SU-DHL-6 (cell line): ENCODE measurements around the gene NAV3.

Source experiments
- H2AFZ ChIP-seq: fragments of 200-600 bp; sonication (generic); 2 replicates; pipeline ENCODE4 v1.6.1; 2014; ENCODE audit warnings: low read depth, mild to moderate bottlenecking, moderate library complexity, mixed read lengths, antibody characterized with exemption, low read length; ENCODE audit not compliant: severe bottlenecking
- H3F3A ChIP-seq: fragments of 200-600 bp; shearing (Covaris generic); 2 replicates; pipeline ENCODE4 v1.6.0; 2016; ENCODE audit warnings: antibody characterized with exemption, mild to moderate bottlenecking; ENCODE audit not compliant: insufficient read depth
- H3K27ac ChIP-seq: fragments of 200-600 bp; sonication (generic); 2 replicates; pipeline ENCODE4 v1.5.1; 2016; ENCODE audit warnings: low read depth, mild to moderate bottlenecking, low read length, moderate library complexity, mixed read lengths
- H3K27me3 ChIP-seq: fragments of 200-600 bp; sonication (generic), shearing (Covaris generic); 2 replicates; pipeline ENCODE4 v1.6.0; 2014; ENCODE audit warnings: mild to moderate bottlenecking, low read length
- H3K36me3 ChIP-seq: fragments of 200-600 bp; sonication (generic); 2 replicates; pipeline ENCODE4 v1.6.1; 2014; ENCODE audit warnings: mild to moderate bottlenecking, low read length, mixed read lengths
- H3K4me2 ChIP-seq: fragments of 300-600, 200-600 bp; shearing (Covaris generic), sonication (generic); 2 replicates; pipeline ENCODE4 v1.6.0; 2014; ENCODE audit warnings: low read length, low read depth, mild to moderate bottlenecking; ENCODE audit not compliant: poor library complexity, severe bottlenecking
- H3K4me3 ChIP-seq: fragments of 200-600 bp; sonication (generic); 2 replicates; pipeline ENCODE4 v1.5.1; 2014; ENCODE audit warnings: antibody characterized with exemption, low read length, mild to moderate bottlenecking, mixed read lengths; ENCODE audit not compliant: insufficient read depth, poor library complexity, severe bottlenecking
- H3K79me2 ChIP-seq: fragments of 200-600 bp; sonication (generic); 2 replicates; pipeline ENCODE4 v1.6.1; 2014; ENCODE audit warnings: mild to moderate bottlenecking, low read length, moderate library complexity; ENCODE audit not compliant: insufficient read depth
- H3K9ac ChIP-seq: fragments of 200-600 bp; sonication (generic); 2 replicates; pipeline ENCODE4 v1.7.0; 2014; ENCODE audit warnings: mild to moderate bottlenecking, low read length
- H3K9me2 ChIP-seq: fragments of 200-600 bp; sonication (generic); replicated peaks from 2 replicates; pipeline ENCODE4 v1.6.1; 2014; ENCODE audit warnings: low read length; ENCODE audit not compliant: insufficient read depth
- H3K9me3 ChIP-seq: fragments of 200-600 bp; sonication (generic); 2 replicates; pipeline ENCODE4 v1.6.1; 2014; ENCODE audit warnings: low read length, mixed read lengths; ENCODE audit not compliant: insufficient read depth
- H4K20me1 ChIP-seq: fragments of 200-600 bp; sonication (generic); 2 replicates; pipeline ENCODE4 v1.6.1; 2014; ENCODE audit warnings: low read depth, mild to moderate bottlenecking, antibody characterized with exemption, low read length, moderate library complexity, mixed read lengths
- EZH2phosphoT487 ChIP-seq: fragments of 200-600 bp; sonication (generic), shearing (Covaris generic); conservative IDR thresholded peaks from 2 replicates; pipeline ENCODE4 v1.6.1; 2018; ENCODE audit warnings: mild to moderate bottlenecking, antibody characterized with exemption, low read length, moderate library complexity, mixed read lengths
- TF ChIP-seq, protein P1 (sequence below): fragments of 200-600 bp; sonication (generic); IDR thresholded peaks from one replicate; pipeline ENCODE4 v1.5.1; 2017; ENCODE audit warnings: antibody characterized with exemption, mild to moderate bottlenecking, low read length, moderate library complexity; ENCODE audit not compliant: insufficient read depth, poor library complexity, severe bottlenecking

Gene NAV3

DNA sequence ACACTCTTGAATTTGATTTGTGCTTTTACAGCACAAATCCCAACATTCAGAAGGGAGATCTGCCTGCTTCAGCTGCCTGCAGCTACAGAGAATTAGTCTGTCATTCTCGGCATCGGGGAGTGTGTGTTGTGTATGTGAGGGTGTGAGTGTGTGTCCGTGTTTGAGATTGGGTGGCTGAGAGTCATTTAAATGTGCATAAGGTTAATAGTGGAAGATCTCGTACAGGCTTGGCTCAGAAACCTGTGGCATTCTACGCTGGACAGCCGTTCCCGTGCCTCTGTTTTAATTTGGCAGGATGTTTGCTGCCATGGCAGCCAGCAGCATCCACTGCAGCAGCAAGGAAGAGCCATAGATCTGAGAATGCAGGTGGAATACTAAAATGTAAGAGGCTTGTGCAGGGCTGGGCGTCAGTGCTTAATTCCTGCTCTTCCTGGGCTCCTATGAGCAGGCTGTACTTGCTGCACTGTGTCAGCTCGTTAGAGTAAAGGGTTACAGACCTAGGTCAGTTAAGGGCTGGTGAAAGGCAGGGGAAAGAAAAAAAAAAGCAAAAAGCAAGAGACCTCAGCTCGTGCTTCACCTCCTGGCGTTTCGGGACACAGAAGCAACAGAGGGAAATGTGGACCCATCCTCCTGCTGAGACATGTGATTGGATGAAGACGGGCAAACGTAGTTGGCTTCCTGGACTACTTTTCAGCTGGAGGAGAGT, 205.4 kb downstream of the NAV3 start:
- H3K9ac ChIP-seq: no peak overlapping the region
- no peak overlapping the region for H3K4me2 ChIP-seq
- H3K79me2 ChIP-seq: no peaks in the 10 kb centered on the region
- no peaks in the 10 kb centered on the region for H3F3A ChIP-seq
- TF ChIP-seq EZH2phosphoT487: no peak
- TF ChIP-seq, protein P1, sequence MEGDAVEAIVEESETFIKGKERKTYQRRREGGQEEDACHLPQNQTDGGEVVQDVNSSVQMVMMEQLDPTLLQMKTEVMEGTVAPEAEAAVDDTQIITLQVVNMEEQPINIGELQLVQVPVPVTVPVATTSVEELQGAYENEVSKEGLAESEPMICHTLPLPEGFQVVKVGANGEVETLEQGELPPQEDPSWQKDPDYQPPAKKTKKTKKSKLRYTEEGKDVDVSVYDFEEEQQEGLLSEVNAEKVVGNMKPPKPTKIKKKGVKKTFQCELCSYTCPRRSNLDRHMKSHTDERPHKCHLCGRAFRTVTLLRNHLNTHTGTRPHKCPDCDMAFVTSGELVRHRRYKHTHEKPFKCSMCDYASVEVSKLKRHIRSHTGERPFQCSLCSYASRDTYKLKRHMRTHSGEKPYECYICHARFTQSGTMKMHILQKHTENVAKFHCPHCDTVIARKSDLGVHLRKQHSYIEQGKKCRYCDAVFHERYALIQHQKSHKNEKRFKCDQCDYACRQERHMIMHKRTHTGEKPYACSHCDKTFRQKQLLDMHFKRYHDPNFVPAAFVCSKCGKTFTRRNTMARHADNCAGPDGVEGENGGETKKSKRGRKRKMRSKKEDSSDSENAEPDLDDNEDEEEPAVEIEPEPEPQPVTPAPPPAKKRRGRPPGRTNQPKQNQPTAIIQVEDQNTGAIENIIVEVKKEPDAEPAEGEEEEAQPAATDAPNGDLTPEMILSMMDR: no peak
- no peaks in the 10 kb centered on the region for H4K20me1 ChIP-seq
- no peaks in the 10 kb centered on the region; the same call in 1 of the 2 replicates for H3K27me3 ChIP-seq
- no peaks in the 10 kb centered on the region for H3K9me3 ChIP-seq
- no peak overlapping the region for H3K27ac ChIP-seq
- no peaks in the 10 kb centered on the region for H3K36me3 ChIP-seq
- no peak overlapping the region for H2AFZ ChIP-seq
- no peak overlapping the region for H3K4me3 ChIP-seq
- H3K9me2 ChIP-seq: no peaks in the 10 kb centered on the region

DNA sequence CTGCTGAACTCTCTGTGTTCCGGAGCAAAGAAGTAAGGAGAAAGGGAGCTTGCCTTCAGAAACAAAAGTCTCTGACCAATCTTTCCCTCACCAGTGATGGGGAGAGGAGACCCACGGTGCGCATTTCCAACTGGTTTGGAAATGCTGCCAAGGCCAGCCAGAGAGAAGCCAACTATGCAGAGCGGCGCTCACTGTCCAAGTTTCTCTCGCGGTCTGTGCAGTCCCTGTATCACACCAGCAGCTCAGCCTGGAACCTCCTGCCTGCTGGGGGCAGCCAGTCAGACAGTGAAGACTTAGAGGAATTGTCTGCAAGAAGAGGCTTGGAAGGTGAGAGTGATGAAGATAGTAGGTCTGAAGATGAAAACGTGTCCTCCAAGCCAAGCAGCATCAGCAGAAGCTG, 206.2 kb downstream of the NAV3 start:
- H3K27ac ChIP-seq: no peak overlapping the region
- H3K36me3 ChIP-seq: no peaks in the 10 kb centered on the region
- H2AFZ ChIP-seq: no peak overlapping the region
- H3K9me2 ChIP-seq: no peaks in the 10 kb centered on the region
- no peak overlapping the region for H3K4me2 ChIP-seq
- TF ChIP-seq, protein P1: no peak
- no peak for TF ChIP-seq EZH2phosphoT487
- no peak overlapping the region for H3K4me3 ChIP-seq
- H3F3A ChIP-seq: no peaks in the 10 kb centered on the region
- H3K9ac ChIP-seq: no peak overlapping the region
- H4K20me1 ChIP-seq: no peaks in the 10 kb centered on the region
- no peaks in the 10 kb centered on the region for H3K9me3 ChIP-seq
- H3K27me3 ChIP-seq: no peaks in the 10 kb centered on the region; the same call in 1 of the 2 replicates
- no peaks in the 10 kb centered on the region for H3K79me2 ChIP-seq

DNA sequence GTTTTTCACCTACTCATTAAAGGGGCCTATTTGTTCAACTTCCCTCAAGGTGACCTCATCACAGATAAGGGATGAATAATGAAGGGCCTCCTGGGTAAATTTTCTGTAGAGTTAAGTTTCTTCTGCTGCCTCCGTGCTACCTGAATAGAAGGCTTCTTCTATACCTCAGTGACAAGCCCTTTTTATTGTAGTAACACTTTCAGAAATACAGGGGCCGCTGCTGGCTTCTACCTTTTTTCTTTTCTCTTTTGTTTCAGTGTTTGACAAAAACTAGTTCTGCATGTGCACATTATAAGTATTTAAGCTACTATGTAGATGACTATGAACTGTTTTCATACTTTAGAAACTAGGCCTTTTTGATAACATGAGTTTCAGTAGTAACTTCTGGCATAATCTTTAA, 207.0 kb downstream of the NAV3 start:
- Histone ChIP-seq H3K4me3 (no peak overlapping the region), H4K20me1 (no peaks in the 10 kb centered on the region), H2AFZ (no peak overlapping the region), H3K79me2 (no peaks in the 10 kb centered on the region), H3K9me3 (no peaks in the 10 kb centered on the region), H3K36me3 (no peaks in the 10 kb centered on the region), H3F3A (no peaks in the 10 kb centered on the region), H3K27ac (no peak overlapping the region), H3K9ac (no peak overlapping the region), H3K4me2 (no peak overlapping the region), H3K27me3 (no peaks in the 10 kb centered on the region; the same call in 1 of the 2 replicates), H3K9me2 (no peaks in the 10 kb centered on the region)
- TF ChIP-seq, protein P1: no peak
- no peak for TF ChIP-seq EZH2phosphoT487
